HG03439 (cell line): ENCODE results near the gene KCNK4.

Experiments
- ATAC-seq: cut with Tn5 transposase; IDR thresholded peaks from one replicate; pipeline ENCODE4 v1.9.1; 2021; ENCODE audit warnings: mild to moderate bottlenecking, moderate library complexity; ENCODE audit not compliant: unreplicated experiment

The KCNK4 gene

DNA sequence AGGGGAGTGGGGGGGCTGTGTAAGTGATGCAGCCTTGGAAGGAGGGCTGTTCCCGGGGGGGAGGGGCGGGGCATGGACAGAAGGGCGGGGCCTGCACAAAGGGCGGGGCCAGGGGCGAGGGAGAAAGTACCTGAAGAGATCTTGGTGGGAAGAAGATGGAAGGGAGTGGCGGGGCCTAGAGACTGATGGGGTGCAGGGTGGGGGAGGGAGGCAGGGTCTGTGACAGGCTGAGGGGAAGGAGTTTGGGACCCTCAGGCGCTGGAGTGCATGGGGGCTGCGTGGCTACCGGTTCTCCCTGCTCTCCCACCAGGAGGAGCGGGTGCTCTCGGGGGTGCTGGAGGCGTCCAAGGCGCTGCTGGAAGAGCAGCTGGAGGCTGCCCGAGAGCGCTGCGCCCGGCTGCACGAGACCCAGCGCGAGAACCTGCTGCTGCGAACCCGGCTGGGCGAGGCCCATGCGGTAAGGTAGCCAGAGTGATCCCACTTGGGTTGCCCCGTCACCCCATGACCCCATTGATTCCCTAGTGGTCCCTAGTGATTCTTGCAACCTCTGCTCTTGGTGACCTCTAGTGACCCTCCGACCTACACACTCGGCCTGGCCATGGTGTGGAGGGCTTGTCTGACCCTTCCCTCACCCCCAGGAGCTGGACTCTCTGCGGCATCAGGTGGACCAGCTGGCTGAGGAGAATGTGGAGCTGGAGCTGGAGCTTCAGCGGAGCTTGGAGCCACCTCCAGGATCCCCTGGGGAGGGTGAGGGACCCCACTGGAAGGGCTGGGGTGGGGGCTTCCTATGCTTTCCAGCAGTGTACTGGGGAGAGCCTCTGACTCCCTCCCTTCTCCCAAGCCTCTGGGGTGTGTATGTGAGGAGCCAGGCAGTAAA, 52.0 kb downstream of the KCNK4 start:
- ATAC-seq: no peak

DNA sequence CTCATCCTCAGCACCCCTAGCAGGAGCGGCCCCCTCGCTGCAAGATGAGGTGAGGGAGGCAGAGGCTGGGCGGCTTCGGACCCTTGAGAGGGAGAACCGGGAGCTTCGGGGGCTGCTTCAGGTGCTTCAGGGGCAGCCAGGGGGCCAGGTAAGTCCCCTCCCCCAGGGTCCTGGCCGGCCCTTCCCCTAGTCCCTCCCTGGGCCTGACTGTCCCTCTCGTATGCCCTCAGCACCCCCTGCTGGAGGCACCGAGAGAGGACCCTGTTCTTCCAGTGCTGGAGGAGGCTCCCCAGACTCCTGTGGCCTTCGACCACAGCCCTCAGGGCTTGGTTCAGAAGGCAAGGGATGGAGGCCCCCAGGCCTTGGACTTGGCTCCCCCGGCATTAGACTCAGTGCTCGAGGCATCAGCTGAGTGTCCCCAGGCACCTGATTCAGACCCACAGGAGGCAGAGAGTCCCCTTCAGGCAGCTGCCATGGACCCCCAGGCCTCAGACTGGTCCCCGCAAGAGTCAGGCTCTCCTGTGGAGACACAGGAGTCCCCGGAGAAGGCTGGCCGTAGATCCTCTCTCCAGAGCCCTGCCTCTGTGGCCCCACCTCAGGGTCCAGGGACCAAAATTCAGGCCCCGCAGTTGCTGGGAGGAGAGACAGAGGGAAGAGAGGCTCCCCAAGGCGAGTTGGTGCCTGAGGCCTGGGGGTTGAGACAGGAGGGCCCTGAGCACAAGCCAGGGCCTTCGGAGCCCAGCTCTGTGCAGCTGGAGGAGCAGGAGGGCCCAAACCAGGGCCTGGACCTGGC, 52.9 kb downstream of the KCNK4 start:
- ATAC-seq: no peak

GRCh38 chr11:64344787-64345186, 53.7 kb downstream of the KCNK4 start:
- no peak for ATAC-seq

DNA sequence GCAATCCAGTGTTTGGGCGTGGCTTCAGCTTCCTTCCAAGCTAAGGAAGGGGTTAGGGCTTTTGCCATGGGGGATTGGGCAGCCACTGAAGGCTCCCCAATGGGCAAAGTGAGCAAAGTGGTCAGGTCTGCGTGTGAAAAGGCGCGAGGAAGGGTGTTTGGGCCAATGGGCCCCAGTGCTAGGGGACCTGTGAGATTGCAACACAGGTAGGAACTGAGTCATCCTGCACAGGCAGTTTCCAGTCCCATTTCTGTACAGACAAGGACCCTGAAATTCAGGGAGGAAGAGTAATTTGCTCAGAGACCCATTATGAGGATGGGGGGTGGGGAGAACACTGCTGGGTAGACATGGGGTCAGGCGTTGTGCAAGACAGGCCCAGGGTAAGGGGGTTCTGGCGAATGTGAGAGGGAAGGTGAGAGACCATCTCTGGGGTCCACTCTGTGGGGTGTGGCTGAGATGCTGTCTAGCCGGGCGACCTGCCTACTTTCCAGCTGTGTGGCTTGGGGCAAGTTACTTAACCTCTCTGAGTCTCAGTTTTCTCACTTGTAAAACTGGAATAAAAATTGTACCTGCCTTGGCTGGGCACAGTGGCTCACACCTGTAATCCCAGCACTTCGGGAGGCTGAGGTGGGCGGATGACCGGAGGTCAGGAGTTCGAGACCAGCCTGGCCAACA, 56.2 kb downstream of the KCNK4 start:
- ATAC-seq: no peak

DNA sequence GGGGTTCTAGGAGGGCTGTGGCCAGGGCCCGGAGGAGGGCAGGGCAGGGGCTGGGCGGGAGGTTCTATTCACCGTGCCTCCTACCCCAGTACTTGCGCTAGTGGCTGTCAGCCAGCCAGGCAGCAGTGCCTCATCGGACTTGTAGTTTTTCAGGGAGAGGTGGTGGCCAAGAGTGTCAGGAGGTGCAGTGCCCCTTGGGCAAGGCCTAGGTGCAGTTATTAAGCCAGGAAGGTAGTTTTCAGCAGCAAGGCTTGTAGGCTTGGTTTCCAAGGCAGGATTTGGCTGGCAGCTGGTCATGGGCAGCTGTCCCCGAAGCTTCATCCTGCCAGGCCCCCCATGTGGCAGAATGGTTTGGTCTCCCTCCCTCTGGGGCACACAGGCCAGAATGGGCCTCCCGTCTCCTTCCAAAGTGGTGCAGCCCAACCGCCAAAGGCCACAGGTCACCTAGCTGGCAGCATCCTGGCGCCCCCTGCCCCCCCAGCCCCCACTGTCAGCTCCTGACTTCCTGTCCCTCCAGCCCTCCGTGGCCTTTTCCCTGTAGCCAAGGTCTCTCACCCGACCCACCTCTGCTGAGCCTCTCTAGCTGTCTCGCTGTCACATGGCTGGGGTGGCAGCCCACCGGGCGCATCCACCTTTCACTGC, 57.4 kb downstream of the KCNK4 start:
- ATAC-seq: no peak

- no peak for ATAC-seq
Measured at GRCh38 chr11:64349025-64349387, 57.9 kb downstream of the KCNK4 start.

- no peak for ATAC-seq
Measured at GRCh38 chr11:64349404-64349803, 58.3 kb downstream of the KCNK4 start.
